ENCODE data around the gene SLC35E1.
"Not testable (repeated sequence)": the region's sequence is repeated elsewhere in the genome, so short reads cannot be mapped to it uniquely, and the experiment has no call there.

SLC35E1 gene

DNA sequence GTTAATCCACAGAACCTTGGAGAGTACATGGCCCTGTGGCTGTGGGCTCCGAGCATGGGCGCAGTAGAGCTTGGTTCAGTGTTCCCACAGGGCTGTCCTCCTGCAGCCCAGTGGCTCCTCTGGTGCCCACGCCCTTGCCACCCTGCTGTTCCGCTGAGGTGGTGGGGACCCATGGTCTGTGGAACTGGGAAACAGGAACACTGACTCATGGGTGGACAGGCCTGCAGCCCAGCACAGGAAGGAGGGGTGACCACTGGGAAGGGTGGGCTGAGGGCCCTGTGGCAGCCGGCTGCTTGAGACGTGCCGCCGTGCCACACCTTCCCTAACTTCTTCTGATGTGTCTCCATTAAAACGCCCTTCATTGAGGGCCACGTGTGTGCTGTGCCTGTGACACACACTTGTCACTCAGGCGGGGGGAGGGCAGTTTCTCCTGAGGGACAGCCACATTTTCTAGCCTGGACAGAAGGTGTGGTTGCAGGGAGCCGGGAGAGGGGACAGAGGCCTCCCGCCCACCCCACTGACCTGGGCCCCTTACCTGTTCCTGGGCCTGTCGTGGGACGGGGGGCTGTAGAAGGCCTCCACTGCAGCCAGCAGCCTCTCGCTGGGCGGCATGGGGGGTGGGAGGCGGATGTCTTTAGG, 51.1 kb downstream of the SLC35E1 start:
- DNase-seq = no peak

DNA sequence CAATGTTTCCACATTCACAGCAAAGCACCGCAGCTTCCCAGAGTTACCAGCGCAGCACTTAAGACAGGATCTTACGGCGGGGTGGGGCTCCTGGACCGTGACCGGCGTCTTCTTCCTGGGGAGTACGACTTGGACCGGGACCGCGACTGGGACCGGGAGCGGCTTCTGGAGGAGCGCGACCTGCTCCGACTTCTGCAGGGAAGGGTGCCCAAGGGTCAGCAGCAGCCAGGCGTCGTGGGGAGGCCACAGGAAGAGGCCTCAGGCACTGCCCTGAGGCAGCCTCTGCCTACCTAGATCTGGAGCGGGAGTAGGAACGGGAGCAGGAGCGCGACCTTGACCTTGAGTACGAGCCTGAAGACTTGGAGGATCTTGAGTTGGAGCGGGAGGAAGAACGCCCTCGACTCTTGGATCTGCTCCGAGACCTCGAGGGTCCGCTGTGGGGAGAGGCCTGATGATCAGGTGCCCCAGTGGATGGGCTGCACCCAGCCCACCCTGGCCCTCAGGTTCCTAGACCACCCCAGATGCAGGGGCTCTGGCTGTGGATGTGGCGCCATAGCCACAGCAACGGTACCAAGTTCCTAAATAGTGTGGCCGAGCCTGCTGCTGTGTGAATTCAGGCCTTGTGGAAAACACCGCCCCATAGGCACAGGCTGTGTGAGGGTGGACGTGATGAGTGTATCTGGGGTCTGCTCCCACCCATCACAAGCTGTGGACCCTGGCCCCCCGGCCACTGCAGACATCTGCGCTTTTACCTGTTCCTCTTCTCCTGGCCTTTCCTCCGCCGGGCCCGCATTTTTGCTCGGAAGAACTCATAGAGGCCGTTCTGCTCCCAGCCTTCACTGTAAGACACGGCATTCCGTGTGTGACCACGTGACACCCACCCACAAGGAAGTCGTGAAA, 51.9 kb downstream of the SLC35E1 start:
- DNase-seq = no peak

DNA sequence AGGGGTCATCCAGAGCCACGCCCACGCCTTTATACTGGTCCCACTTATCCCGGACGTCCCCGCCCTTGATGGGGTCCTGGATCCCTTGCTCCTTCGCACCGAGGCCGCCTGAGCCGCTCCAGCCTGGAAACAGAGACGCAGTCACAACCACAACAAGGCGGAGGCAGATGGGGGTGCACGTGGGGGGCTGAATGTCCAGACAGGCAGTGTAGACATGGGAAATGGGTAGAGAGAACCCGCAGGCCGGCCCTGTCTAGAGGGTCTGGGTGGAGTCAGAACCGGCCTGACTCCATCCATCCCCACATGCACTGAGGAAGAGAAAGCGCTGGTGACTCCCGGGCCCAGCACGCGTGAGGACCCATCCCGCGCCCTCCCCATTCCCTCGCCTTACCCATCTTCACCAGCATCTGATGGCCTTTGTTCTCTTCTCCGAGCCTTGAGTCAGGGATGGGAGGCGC, 53.0 kb downstream of the SLC35E1 start:
- DNase-seq = no peak

DNA sequence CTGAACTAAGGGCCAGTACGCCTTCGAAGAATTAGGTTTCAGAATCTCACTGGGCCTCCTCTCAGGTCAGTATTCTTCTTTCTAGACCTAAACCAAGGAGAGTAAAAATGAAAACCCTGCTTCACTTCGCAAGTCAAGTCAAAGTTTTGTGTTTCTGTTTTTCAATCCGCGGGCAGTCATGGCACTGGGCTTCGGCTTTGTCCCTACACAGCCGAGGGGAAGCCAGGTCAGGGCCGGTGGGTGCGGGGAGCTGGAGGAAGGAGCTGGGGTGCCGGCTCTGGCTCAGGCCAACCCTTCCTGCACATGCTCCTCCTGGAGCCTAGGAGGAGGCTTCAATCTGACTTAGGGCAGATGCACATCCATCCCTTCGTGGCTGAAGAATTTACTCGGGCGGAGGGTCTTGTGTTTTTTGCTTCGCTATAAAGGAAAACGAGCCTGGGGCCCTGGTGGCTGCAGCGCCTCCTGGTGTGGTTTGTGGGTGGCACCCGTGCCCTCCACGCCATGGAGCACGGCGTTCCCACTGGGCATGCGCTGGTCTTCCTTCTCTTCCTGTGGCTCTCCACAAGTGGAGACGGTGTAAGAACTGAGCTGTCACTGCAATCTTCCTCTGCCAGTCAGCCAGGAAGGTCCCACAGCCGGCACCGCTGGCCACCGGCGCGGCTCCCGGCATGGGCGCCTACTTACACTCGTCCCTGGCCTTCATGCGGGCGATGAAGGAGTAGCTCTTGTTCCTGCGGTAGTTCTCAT, 53.6 kb downstream of the SLC35E1 start:
- DNase-seq = no peak

DNA sequence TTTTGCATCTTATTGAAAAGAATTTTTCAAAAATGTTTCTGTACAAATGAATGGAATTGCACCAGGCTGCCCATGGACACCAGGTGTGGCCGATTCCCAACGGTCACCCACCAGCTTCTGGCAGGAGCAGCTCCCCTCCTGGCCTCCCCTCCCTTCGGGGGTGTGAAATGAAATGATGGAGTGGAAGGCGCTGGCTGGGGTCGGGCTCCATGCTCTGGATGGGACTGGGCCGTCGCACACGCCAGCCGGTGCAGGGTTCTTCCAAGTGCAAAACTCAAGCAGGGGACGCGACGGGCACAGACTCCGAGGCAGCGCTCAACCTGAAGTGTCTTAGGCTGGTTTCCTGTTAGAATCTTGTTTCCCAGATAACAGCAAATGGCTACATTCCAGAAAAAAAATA, 54.2 kb downstream of the SLC35E1 start:
- no peak for DNase-seq

DNA sequence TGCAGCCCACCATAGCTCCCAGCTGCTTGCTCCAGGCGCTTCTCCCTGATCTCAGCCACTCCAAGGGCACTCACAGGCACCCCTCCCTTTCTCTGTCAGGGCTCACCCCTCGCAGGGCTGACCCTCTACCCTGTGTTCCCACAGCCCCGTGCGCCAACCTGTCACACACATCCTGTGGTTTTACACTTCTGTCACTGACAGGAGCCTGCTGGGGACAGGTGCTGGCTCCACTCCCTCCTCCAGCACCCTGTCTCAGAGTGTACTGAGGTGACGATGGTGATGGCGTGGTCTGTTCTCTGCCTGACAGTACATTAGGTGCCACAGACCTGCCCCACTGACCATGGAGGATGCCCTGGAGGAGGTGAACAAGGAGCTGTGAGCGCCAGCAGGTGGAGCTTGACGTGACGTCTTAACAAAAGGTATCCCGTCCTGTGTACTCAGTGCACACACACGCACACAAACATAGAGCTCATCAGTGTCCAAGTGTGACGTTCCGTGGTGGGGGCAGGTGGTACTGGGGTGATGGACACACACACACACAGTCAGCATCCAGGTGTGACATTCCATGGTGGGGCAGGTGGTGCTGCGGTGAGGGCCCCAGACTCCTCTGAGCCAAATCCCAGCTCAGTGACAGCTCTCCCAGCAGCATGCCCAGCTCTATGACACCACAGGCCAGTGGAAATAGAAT, 55.1 kb downstream of the SLC35E1 start:
- no peak for DNase-seq

DNA sequence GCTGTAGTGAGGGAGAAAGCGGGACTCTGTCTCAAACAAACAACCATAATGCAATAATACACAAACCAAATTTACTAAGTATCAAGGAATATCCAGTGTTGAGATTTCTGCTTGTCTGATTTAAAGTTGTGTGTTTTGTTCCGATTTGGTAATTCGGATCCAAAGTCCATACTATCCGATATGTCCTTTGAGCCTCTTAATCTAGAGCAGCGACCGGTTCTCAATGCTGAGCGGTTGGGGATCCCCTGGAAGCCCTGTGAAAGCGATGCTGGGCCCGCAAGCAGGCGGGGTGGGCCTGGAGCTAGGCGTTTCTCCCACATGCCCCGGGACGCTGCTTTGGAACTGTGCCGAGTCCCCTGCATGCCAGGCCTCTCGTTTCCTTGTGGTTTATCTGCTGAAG, 55.8 kb downstream of the SLC35E1 start:
- no peak for DNase-seq

DNA sequence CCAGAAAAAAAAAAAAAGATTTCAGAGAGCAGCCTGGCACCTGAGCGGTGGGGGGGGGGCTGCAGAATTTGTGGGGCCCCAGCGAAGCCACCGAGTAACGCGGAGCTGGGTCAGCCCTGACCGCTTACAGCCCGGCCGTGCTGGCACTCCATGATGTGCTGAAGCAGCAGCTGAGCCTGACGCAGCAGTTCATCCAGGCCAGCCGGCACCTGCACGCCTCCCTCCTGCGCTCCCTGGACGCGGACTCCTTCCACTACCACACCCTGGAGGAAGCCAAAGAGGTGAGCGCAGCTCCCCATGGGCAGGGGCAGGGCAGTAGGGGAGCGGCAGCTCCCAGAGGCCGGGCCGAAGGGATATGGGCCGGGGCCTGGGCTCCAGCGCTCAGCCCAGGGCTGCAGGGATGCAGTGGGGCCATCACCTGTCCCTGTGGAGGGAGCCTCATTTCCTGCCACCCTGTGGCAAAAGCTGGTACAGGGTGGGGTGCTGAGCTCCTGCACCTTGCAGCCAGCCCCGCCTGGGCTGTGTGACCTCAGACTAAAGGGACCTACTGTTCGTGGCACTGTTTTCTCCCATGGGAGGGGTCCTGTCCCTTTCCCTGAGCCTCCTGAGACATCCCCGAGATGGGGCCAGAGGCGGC, 57.7 kb downstream of the SLC35E1 start:
- no peak for DNase-seq

DNA sequence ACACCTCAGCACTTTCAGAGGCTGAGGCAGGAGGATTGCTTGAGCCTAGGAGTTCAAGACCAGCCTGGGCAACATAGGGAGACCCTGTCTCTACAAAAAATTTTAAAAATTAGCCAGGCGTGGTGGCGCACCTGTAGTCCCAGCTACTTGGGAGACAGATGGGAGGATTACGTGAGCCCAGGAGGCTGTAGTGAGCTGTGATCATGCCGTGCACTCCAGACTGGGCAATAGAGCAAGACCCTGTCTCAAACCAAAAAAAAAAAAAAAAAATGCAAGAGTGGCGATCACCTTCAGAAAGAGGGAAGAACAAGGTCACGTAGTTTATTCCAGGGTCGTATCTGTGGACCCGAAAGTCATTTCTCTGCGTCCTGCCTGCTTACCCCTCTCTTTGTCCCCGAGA, 59.6 kb downstream of the SLC35E1 start:
- not testable (repeated sequence) for DNase-seq

DNA sequence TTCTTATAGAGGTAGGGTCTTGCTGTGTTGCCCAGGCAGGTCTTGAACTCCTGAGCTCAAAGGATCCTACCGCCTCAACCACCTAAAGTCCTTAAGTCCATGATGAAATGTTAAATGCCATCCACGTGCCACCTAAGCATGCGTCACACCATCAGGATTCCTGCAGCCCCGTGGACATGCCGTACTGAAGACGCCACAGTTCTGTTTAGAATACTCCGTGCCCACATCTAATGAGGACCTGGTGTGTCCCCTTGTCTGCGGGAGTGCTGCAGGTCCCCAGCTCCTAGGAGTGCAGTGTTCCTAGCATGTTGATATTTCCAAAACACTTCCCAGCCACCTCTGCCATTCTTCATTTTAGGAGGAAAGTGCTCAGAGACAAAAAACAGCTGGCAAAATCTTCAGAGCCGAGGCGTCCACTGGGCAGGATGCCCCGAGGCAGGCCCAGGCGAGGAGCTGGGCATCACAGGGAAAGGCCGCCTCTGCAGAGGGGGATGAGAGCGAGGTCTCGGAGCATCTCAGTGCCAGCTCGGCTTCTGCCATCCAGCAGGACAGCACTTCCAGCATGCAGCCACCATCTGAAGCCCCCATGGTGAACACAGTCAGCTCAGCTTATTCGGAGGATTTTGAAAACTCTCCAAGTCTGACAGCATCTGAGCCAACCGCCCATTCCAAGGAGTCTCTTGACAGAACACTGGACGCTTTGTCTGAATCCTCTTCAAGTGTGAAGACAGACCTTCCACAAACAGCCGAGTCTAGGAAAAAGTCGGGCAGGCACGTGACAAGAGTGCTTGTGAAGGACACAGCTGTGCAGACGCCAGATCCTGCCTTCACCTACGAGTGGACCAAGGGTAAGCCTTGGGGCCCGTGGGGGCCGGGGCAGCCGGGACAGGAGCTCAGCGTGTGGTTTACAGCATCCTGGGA, 62.8 kb downstream of the SLC35E1 start:
- DNase-seq = no peak

DNA sequence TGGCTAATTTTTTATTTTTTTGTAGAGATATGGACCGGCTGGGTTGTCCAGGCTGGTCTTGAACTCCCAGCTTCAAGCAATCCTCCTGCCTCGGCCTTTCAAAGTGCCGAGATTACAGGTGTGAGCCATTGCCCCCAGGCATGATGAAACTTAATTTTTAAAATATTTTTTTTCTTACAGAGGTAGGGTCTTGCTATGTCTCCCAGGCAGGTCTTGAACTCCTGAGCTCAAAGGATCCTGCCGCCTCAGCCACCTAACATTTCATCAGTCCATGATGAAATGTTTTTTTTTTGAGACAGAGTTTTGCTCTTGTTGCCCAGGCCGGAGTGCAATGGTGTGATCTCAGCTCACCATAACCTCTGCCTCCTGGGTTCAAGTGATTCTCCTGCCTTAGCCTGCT, 63.7 kb downstream of the SLC35E1 start:
- no peak for DNase-seq

DNA sequence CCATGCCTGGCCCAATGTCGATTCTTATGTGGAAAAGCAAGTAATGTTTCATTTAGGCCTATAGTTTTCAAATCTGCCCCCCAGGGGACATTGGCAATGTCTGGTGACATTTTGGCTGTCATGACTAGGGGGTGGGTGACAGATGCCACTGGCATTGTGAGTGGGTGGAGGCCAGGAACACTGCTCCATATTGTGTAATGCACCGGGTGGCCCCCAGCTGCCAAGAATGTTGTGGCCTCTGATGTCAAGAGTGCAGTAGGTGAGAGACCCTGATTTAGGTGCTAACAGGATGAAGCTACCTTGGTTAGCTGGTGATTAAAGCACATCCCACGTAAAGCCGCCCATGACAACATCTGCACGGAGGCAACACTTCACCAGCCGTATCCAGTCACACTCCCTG, 65.3 kb downstream of the SLC35E1 start:
- DNase-seq = no peak

DNA sequence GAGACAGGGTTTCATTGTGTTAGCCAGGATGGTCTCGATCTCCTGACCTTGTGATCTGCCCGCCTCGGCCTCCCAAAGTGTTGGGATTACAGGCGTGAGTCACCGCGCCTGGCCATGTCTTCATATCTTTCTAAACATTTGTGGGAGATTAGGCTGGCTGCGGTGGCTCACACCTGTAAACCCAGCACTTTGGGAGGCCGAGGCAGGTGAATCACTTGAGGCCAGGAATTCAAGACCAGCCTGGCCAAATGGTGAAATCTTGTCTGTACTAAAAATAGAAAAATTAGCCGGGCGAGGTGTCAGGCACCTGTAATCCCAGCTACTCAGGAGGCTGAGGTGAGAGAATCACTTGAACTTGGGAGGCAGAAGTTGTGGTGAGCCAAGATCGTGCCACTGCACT, 66.1 kb downstream of the SLC35E1 start:
- DNase-seq = not testable (repeated sequence)

DNA sequence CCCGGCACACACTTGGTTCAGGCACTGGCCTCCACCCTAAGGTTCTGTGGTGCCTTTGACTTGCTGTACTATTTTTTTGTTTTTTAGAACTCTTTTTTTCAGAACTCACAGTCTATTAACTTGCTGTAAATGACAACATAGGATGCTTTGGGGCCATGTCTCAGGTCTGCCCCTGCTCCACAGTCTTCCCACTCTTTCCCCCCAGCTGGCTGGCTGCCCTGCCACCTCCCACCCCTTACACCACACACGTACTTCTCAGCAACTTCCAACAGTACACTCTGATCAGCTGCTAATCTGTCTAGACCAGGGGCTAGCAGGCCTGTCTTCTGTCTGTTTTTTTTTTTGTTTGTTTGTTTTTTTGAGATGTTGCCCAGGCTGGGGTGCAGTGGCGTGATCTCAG, 67.9 kb downstream of the SLC35E1 start:
- DNase-seq = no peak
